ENCODE results near the gene ABHD17A. TPM values are rescaled to one million over a fixed set of nuclear protein-coding genes. Genes with fewer than 3 reads are reported as not detected.
"Not testable (repeated sequence)": the region's sequence is repeated elsewhere in the genome, so short reads cannot be mapped to it uniquely, and the experiment has no call there.

The ABHD17A gene
- total RNA-seq, 4 donors from 2014 or later, result 33.8 to 142 (median 63.7) TPM

DNA sequence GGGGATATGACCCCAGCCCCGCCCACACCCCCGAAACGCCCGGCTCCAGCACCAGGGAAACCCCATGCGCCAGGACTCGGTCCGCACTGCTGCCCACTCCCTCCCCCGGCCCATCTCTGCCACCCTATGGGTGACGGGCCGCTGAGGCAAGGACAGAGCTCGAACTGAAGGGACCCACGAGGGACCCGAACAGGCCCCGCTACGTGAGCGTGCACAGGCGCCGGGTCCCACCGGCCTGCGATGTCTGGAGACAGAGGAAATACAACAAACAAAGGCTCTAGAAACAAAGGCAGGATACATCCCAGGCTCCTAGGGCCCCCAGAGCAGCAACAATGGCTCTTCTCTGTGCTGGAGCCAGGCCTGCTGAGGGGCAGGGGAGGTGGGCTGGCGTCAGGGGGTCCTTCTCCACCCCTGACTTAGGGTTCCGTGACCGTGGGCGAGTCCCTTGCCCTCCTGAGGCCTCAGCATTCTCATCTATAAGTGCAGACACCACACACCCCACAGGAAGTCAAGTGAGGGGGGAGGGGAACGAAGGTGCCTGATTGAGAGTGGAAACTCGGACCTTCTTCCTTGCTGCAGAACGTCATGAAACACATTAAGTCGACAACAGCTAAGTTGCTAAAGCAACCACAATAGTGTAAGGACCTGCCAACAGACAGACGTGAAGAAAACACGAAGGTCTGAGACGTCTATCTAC, 3.1 kb downstream of the ABHD17A start:
- TF ChIP-seq POLR2A (IDR thresholded peaks at IDR 0.05) (no peak), CTCF (IDR thresholded peaks at IDR 0.05) (no peak)
- no peak overlapping the region for H3K4me3 ChIP-seq
- H3K9me3 ChIP-seq, result no peaks in the 10 kb centered on the region
- H3K27me3 ChIP-seq, result no peaks in the 10 kb centered on the region
- peaks cover 0 to 30% of the 10 kb centered on the region in 2 donors for H3K4me1 ChIP-seq
- intact Hi-C loops (cut with DNase I; ENCODE audit: low total_unique reads), result no loop called here
- no peaks in the 10 kb centered on the region for H3K36me3 ChIP-seq
- H3K27ac ChIP-seq, result peak overlapping the region; percentile 30 to 87
- no peak for DNase-seq

DNA sequence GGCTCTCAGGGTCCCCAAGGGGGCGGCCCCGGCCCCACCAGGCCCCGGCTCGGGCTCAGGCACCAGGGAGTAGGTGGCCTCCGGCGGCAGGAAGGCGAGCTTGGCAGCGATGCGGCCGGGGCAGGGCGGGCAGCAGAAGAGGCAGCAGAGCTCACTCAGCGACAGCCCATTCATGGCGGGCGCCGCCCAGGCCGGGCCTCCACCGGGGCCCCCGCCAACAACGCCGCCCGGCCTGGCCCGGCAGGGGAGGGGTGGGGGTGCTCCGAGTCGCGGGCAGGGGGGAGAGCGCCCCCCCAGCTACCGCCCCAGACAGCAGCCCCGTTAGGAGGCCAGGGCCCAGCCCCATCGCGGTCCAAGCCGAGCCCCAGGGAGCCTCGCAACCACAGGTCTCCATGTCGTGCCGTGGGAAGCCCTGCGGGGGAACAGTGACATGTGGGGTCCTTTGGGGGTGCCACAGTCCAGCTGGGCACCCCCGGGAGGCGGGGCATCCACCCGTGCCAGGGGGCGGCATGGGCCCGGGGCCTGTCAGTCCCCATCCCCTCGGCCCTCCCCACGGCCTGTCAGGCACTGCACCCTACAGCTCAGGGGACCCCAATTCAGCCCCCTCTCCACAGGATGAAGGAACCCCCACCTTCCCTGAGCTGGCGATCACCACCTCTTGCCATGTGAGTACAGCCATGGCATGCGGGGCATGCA, 3.8 kb downstream of the ABHD17A start:
- H3K27me3 ChIP-seq; intact Hi-C loops (cut with DNase I; ENCODE audit: low total_unique reads); H3K9me3 ChIP-seq; H3K4me3 ChIP-seq; DNase-seq; H3K36me3 ChIP-seq: not testable (repeated sequence)
- Histone ChIP-seq H3K27ac (peak overlapping the region; percentile 30 to 87), H3K4me1 (peaks cover 0 to 34% of the 10 kb centered on the region in 2 donors)

DNA sequence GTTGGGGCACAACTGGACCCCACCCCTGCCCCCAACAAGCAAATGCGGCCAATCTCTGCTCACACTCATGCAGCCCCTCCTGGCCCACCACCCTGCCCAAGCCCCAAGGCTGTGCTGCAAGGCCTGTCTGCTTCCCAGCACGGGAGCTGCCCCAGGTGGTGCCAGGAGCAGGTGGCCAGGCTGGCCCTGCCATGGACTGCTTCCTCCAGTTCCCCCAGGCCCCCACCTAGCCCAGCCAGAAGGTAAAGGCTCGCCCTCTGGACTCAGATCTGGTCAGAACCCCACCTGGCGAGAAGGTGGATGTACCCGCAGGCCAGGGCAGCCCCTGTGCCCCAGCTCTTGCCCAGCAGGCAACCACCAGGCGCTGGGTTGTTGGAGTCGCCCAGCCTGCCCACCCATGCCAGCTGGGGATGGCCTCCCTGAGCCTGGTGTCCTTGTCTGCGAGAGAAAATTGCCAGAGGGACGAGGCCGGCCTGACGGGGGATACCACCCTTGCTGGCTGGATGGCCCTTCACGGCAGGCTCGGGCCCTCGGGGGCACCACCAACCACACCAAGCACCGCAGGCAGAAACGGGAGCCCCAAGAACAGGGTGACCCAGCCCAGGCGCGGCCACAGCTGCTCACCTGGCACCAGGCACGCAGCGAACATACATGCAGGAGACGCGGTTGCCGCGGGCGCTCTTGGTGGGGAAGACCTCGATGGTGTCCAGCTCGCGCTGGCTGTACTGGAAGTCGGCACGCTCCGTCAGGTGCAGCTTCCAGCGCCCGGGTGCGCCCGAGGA, 4.5 kb downstream of the ABHD17A start:
- no peaks in the 10 kb centered on the region for H3K27me3 ChIP-seq
- no peaks in the 10 kb centered on the region for H3K36me3 ChIP-seq
- H3K27ac ChIP-seq, result peak overlapping the region in 1 of 2 donors; percentile 40
- intact Hi-C loops (cut with DNase I; ENCODE audit: low total_unique reads), result no loop called here
- DNase-seq, result no peak
- peaks cover 0 to 34% of the 10 kb centered on the region in 2 donors for H3K4me1 ChIP-seq
- TF ChIP-seq POLR2A (IDR thresholded peaks at IDR 0.05), result no peak
- no peak for TF ChIP-seq CTCF (IDR thresholded peaks at IDR 0.05)
- no peak overlapping the region for H3K4me3 ChIP-seq
- H3K9me3 ChIP-seq, result no peaks in the 10 kb centered on the region

DNA sequence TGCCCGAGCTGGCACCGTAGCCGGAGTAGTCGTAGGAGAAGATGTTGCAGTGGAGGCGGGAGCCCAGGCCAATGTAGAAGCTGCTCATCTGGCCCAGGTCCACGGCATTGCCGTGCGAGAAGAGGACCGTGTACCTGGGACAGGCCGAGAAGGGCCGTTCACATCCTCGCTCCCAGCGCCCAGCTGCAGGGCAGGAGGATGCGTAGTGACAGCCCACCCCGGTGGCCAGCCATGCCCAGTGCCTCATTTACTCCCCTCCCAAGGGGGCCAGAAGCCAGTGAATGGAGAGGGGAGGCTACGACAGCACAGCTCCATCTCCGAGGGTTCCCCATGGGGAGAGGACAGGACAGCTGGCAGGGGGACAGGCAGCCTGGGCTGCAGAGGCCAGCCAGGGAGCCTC, 5.3 kb downstream of the ABHD17A start:
- H3K36me3 ChIP-seq; H3K27ac ChIP-seq; H3K9me3 ChIP-seq; H3K27me3 ChIP-seq; H3K4me3 ChIP-seq; DNase-seq; intact Hi-C loops (cut with DNase I; ENCODE audit: low total_unique reads): not testable (repeated sequence)
- peaks cover 0 to 35% of the 10 kb centered on the region in 2 donors for H3K4me1 ChIP-seq

DNA sequence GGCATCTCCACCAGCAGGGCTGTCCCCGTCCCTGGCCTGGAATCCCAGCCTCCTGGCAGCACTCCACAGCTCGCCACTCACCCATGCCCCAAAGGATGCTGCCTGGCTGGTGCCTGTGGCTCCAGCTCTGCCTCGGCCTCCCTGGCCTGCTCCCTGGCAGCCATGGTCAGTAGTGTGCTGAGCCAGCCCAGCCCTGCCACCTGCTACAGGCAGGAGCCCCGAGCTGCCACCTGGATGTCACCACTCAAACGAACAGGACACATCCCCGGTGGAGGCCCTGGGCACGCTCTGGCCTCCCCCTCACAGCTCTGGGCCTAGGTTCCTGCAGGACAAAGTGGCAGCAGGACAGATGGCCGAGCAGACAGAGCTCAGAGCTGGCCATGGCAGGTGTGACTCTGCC, 6.7 kb downstream of the ABHD17A start:
- H3K36me3 ChIP-seq; H3K27ac ChIP-seq; H3K27me3 ChIP-seq; H3K4me3 ChIP-seq; intact Hi-C loops (cut with DNase I; ENCODE audit: low total_unique reads); H3K9me3 ChIP-seq; DNase-seq: not testable (repeated sequence)
- peaks cover 2 to 34% of the 10 kb centered on the region in 2 donors for H3K4me1 ChIP-seq

- peaks cover 10 to 38% of the 10 kb centered on the region in 2 donors for H3K4me1 ChIP-seq
- DNase-seq; H3K4me3 ChIP-seq; intact Hi-C loops (cut with DNase I; ENCODE audit: low total_unique reads); H3K9me3 ChIP-seq; H3K27me3 ChIP-seq; H3K36me3 ChIP-seq; H3K27ac ChIP-seq: not testable (repeated sequence)
Observed at GRCh38 chr19:1877280-1877660, 8.0 kb downstream of the ABHD17A start.

DNA sequence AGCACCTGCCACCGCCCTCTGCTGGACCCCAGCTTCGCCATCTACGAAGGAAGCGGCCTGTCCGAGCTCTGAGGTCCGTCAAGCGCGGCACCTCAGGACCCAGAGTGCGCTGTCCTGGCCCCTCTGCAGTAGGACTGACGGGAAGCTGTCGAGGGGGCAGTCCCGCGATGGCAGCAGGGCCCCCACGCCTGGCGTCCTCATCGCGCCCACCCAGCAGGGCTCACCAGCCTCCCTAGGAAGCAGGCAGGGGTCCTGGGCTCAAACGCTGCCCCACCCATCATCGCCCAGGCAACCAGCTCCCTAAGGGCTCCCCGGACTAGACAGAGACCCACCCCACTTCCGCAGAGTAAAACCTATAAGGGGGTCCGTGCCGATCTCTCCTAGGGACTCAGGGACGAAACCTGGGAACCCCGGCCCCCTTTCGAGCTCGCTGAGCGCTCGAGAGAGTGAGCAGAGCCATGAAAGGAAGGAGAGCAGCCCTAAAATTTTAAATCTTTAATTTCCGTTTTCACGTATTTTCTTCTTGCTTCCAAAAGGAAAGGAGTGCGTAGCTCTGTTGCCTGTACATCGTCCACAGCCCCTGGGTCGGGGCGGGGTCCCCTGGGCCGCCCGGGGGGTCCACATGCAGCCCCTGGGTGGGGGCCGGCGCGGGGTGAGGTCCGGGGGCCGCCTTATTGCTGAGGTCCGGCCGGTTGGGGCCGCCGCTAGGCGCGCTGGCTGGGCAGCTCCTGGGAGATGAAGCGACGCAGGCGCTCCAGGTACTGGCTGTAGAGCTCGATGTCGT, 8.6 kb downstream of the ABHD17A start:
- intact Hi-C loops (cut with DNase I; ENCODE audit: low total_unique reads); DNase-seq; H3K36me3 ChIP-seq; H3K9me3 ChIP-seq; H3K27me3 ChIP-seq: not testable (repeated sequence)
- Histone ChIP-seq H3K4me1 (peaks cover 10 to 38% of the 10 kb centered on the region in 2 donors), H3K4me3 (peak overlapping the region; percentile 93 to 96), H3K27ac (peak overlapping the region; percentile 89 to 92)

Data from uterus (tissue), 4 donors.